C4-2B (cell line): Measurements from ENCODE around the gene BCL2L12.
"Not testable (repeated sequence)": the region's sequence is repeated elsewhere in the genome, so short reads cannot be mapped to it uniquely, and the experiment has no call there.

Source experiments
- CTCF ChIP-seq: fragments of 450-650 bp; conservative IDR thresholded peaks from 2 replicates; pipeline ENCODE4 v1.5.1; 2017; ENCODE audit warnings: mild to moderate bottlenecking
- ZFX ChIP-seq: fragments of 450-650 bp; IDR thresholded peaks from 2 replicates; pipeline ENCODE4 v1.6.1; 2017

- TF ChIP-seq CTCF, ZFX: not testable (repeated sequence)
Measured at GRCh38 chr19:49633273-49633672, 32.5 kb upstream of the BCL2L12 start.
